Mucosa of rectum (tissue), 2 donors: ENCODE data around the gene SCML2.

Experiments
- H3K27ac ChIP-seq, 2 donors: one replicate each; pipeline ENCODE4 v1.7.0; 2013; ENCODE audit warnings: inconsistent platforms in 2 of 2, low read depth in 2 of 2, low read length in 2 of 2
- H3K27me3 ChIP-seq, 2 donors: one replicate each; pipeline ENCODE4 v1.7.0; 2013; ENCODE audit warnings: low read length in 2 of 2; ENCODE audit not compliant: control insufficient read depth in 2 of 2, insufficient read depth in 2 of 2
- H3K36me3 ChIP-seq, 2 donors: one replicate each; pipeline ENCODE4 v1.7.0; 2013; ENCODE audit warnings: low read length in 2 of 2; ENCODE audit not compliant: control insufficient read depth in 2 of 2, insufficient read depth in 2 of 2
- H3K4me1 ChIP-seq, 2 donors: one replicate each; pipeline ENCODE4 v1.7.0; 2013; ENCODE audit warnings: low read length in 2 of 2, mild to moderate bottlenecking in 1 of 2; ENCODE audit not compliant: control insufficient read depth in 2 of 2, insufficient read depth in 2 of 2
- H3K4me3 ChIP-seq, 2 donors: one replicate each; pipeline ENCODE4 v1.7.0; 2013; ENCODE audit warnings: low read length in 2 of 2
- H3K9ac ChIP-seq, 2 donors: one replicate each; pipeline ENCODE4 v1.7.0; 2013; ENCODE audit warnings: low read length in 2 of 2, low read depth in 1 of 2, mild to moderate bottlenecking in 1 of 2
- H3K9me3 ChIP-seq, 2 donors: one replicate each; pipeline ENCODE4 v1.7.0; 2013; ENCODE audit warnings: low read length in 2 of 2; ENCODE audit not compliant: control insufficient read depth in 2 of 2
- donor health status: healthy.
- donor health status: Normal muscosa, but diverticular disease.

Gene SCML2

DNA sequence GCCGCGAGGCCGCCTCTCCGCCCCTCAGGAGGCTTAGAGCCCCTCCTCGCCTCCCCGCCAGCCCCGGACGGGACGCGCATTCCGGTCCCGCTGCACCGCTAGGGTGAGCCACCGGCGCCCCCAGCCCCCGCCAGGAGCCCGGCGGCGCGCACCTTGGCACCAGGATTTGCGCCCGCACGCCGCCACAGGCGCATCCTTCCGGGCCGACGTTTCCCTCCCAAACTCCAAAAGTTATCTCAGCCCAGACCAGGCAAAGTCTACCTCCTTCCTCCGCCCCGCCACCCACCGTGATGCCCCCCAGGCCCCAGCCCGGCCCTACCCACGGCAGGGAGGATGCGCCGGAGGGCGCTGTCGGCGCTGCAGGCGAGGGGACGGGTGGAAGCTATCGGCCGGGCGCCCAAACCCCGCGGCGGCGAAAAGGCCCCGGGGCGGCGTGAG lies 538 bp downstream of the SCML2 start:
- H3K27ac ChIP-seq, result no peak overlapping the region
- H3K9ac ChIP-seq, result peak overlapping the region in 1 of 2 donors; percentile 27
- peak overlapping the region; percentile 57 to 63 for H3K4me3 ChIP-seq

DNA sequence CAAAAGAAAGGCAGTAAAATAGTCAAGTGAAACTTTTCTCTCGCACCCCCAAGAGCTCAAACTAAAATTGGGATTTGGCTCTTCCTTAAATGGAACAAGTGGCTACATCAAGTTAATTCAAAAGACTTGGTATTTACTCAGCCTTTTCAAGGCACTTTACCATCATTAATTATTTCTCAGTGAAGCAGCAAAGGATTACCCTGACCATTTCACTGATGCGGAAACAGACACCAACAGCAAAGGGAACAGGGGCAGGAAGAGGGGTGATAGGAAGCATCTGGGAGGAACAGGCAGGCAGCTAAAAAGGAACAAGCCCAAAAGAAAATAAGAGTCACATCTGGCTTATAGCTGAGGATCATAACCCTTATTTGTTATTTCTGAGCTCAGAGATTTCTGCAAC lies 2.7 kb downstream of the SCML2 start:
- H3K4me3 ChIP-seq, result no peak overlapping the region
- no peaks in the 10 kb centered on the region for H3K27me3 ChIP-seq
- no peak overlapping the region for H3K9ac ChIP-seq
- no peaks in the 10 kb centered on the region for H3K4me1 ChIP-seq
- no peak overlapping the region for H3K27ac ChIP-seq
- no peaks in the 10 kb centered on the region for H3K9me3 ChIP-seq
- H3K36me3 ChIP-seq, result no peaks in the 10 kb centered on the region

More for the DNA sequence above, 538 bp downstream of the SCML2 start:
- H3K4me1 ChIP-seq, result no peaks in the 10 kb centered on the region
- H3K36me3 ChIP-seq, result no peaks in the 10 kb centered on the region
- no peaks in the 10 kb centered on the region for H3K9me3 ChIP-seq
- H3K27me3 ChIP-seq, result no peaks in the 10 kb centered on the region

DNA sequence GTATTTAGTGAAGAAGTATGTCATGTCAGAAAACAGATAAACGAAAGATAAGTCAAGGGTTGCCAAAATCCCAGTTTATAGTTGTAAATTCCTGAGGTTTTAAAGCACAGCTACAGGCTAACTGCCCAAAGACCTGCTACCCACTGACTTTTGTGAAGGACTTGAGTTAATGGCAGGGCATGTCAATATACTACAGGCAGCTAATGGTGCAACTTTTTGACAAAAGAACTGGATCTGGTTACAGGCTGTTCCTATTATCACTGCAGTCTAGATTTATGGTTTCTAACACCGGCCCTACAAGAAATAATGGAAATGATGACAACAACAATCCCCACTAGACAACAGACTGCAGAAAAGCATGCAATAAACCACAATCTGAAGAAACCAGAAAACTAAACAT lies 6.4 kb downstream of the SCML2 start:
- Histone ChIP-seq H3K36me3 (no peaks in the 10 kb centered on the region), H3K4me3 (no peak overlapping the region), H3K9ac (no peak overlapping the region), H3K9me3 (no peaks in the 10 kb centered on the region), H3K27me3 (no peaks in the 10 kb centered on the region), H3K27ac (no peak overlapping the region), H3K4me1 (no peaks in the 10 kb centered on the region)

DNA sequence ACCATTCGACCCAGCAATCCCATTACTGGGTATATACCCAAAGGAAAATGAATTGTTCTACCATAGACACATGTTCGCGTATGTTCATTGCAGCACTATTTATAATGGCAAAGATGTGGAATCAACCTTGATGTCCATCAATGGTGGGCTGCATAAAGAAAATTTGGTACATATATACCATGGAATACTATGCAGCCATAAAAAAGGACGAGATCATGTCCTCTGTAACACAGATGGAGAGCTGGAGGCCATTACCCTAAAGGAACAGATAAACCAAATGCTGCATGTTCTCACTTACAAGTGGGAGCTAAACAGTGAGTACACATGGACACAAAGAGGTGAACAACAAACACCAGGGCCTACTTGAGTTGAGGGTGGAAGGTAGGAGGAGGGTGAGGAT lies 45.1 kb downstream of the SCML2 start:
- Histone ChIP-seq H3K36me3 (no peaks in the 10 kb centered on the region), H3K27me3 (no peaks in the 10 kb centered on the region), H3K9ac (no peak overlapping the region), H3K4me1 (no peaks in the 10 kb centered on the region), H3K9me3 (no peaks in the 10 kb centered on the region), H3K4me3 (no peak overlapping the region), H3K27ac (no peak overlapping the region)

DNA sequence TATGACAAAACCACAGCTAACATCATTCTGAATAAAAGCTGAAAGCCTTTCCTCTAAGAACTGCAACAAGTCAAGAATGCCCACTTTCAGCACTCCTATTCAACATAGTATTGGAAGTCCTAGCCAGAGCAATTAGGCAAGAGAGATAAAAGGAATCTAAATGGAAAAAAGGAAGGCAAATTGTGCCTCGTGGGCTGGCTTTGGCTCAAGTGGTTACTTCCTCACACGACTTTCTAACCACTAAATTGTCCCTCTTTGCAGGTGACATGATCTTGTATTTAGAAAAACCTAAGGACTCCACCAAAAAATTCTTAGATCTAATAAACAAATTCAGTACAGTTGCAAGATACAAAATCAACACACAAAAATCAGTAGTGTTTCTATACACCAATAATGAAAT lies 57.2 kb downstream of the SCML2 start:
- H3K27me3 ChIP-seq, result no peaks in the 10 kb centered on the region
- H3K4me1 ChIP-seq, result no peaks in the 10 kb centered on the region
- no peak overlapping the region for H3K4me3 ChIP-seq
- no peak overlapping the region for H3K9ac ChIP-seq
- H3K27ac ChIP-seq, result no peak overlapping the region
- no peaks in the 10 kb centered on the region for H3K9me3 ChIP-seq
- H3K36me3 ChIP-seq, result no peaks in the 10 kb centered on the region

DNA sequence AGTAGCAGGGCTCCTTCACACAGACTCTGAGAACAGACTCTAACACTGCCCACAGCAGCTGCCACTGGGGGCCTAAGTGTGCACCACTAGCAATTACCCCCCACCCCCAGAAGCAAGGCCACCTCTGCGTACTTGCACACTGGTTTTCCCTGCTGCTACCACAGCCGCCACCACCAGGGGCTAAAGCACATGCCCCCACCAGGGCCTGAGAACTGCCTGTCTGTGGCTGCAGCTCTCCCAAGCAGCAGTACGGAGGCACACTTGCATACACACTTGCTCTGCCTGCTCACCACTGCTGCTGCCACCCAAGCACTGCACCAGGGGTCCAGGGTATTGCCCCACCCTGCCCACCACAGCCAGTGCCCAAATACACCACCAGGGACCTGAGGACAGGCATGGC lies 59.6 kb downstream of the SCML2 start:
- Histone ChIP-seq H3K27me3 (no peaks in the 10 kb centered on the region), H3K36me3 (no peaks in the 10 kb centered on the region), H3K9ac (no peak overlapping the region), H3K27ac (no peak overlapping the region), H3K4me1 (no peaks in the 10 kb centered on the region), H3K4me3 (no peak overlapping the region), H3K9me3 (no peaks in the 10 kb centered on the region)

DNA sequence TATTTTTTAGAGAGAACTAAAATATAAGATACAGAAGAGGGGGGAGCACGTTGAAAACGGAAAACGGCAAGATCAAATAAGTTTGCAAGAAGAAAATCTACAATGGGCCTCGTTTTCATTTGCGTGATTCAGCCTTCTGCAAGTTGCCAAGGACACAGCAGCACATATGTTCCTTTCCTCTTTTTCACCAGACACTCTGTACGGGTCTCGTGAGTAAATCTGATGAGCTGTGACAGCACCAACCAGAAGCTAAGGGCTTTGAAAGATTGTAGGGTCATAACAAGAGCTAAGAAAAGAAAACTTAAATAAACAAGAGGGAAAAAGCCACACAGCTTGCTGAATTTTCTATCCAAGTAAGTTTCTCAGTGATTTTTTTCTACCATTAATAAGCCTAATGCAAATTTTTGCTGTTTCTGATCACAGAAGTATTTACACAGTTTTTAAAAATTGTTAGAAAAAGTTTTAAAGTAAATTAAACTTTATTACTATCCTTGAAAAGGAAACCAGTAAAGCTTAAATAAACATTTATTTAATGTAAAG lies 63.4 kb downstream of the SCML2 start:
- Histone ChIP-seq H3K9me3 (no peaks in the 10 kb centered on the region), H3K27ac (no peak overlapping the region), H3K36me3 (no peaks in the 10 kb centered on the region), H3K4me1 (no peaks in the 10 kb centered on the region), H3K27me3 (no peaks in the 10 kb centered on the region), H3K4me3 (no peak overlapping the region), H3K9ac (no peak overlapping the region)

DNA sequence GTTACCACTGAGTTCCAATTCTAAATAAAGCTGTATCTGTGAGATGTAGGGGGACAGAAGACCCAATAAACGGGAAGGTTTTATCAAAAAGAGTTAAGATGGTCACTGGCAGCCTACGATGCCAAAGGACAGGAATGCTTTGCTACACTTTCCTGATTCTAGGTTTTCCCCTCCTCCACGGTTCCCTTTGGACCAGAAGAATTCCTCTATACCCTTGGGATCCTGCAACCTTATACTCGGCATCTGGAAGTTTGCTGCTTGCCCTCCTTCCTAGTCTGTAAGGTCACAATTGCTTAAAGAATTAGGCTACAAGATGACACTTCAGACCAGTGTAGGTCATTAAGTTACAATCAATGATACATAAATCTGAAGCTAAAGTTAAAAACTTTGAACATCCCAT lies 64.3 kb downstream of the SCML2 start:
- Histone ChIP-seq H3K27me3 (no peaks in the 10 kb centered on the region), H3K4me3 (no peak overlapping the region), H3K9me3 (no peaks in the 10 kb centered on the region), H3K4me1 (no peaks in the 10 kb centered on the region), H3K9ac (no peak overlapping the region), H3K27ac (no peak overlapping the region), H3K36me3 (no peaks in the 10 kb centered on the region)

DNA sequence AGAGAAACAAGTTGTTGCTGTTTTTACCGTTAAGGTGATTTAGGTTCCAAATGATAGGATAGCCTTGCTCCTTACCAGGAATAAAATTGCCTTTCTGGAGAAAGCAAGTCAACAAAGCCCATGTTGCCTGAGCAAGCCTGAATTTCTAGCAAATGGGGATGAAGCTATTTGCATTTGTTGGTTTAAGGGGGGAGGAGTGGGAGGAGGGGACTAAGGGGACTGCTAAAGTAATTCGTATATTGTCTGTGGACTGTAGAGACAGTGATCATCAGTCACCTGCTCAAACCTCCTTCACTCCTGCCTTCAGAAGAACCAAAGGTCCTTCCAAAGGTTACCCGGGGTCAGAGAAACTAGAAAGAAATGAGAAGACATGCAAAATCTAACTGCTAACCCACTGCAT lies 65.8 kb downstream of the SCML2 start:
- H3K4me1 ChIP-seq, result no peaks in the 10 kb centered on the region

DNA sequence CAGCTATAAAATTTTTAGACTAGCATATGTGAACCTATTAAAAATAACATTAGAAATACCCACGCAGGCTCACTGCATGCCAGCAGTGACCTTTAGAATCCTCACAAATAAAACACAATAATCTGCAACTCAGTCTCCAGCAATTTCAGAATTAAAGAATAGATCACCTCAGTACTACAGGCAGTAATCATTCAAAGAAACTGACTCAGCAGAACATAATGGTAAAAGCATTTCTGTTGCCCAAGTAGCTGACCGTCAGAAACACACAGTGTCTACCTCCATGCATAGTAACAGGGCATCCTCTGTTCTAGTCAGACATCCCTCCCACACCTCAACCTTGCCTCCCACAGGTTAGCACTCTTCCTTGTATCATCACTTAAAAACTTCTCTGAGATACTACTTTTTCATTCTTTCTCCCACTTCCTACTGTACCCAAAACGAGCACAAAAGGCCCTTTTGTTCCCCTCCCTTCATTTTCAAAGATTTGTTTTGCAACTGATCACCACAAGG lies 68.1 kb downstream of the SCML2 start:
- no peak overlapping the region for H3K27ac ChIP-seq
- no peaks in the 10 kb centered on the region for H3K4me1 ChIP-seq
- H3K27me3 ChIP-seq, result no peaks in the 10 kb centered on the region
- H3K4me3 ChIP-seq, result no peak overlapping the region
- no peak overlapping the region for H3K9ac ChIP-seq
- no peaks in the 10 kb centered on the region for H3K9me3 ChIP-seq
- H3K36me3 ChIP-seq, result no peaks in the 10 kb centered on the region

More for the DNA sequence above, 65.8 kb downstream of the SCML2 start:
- H3K9me3 ChIP-seq, result no peaks in the 10 kb centered on the region
- H3K27ac ChIP-seq, result no peak overlapping the region
- H3K27me3 ChIP-seq, result no peaks in the 10 kb centered on the region
- H3K36me3 ChIP-seq, result no peaks in the 10 kb centered on the region
- H3K4me3 ChIP-seq, result no peak overlapping the region
- no peak overlapping the region for H3K9ac ChIP-seq

DNA sequence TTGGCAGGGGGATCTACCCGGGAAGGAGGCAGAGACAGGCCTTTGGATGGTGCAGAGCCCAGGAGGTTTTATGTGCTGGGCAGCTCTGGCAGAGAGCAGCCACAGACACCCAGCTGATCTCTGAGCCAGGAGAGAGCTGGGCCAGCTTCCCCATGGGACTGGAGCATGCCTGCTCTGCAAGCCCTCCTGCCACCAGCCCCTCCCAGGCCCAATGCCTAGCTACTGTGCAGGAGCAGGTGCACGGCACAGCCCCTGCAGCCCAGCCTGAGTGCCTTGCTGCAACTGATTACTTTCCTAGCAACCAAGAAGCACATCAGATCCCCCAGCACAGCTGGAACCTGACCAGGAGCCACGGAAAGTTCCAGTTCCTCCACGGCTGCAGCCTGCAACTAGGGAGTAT lies 76.0 kb downstream of the SCML2 start:
- Histone ChIP-seq H3K27me3 (no peaks in the 10 kb centered on the region), H3K4me1 (no peaks in the 10 kb centered on the region), H3K27ac (no peak overlapping the region), H3K36me3 (no peaks in the 10 kb centered on the region), H3K9me3 (peaks cover 0 to 5% of the 10 kb centered on the region in 2 donors), H3K4me3 (no peak overlapping the region), H3K9ac (no peak overlapping the region)
